SU-DHL-6 (cell line): ENCODE data around the gene MUC20.

Source experiments
- H2AFZ ChIP-seq: fragments of 200-600 bp; sonication (generic); 2 replicates; pipeline ENCODE4 v1.6.1; 2014; ENCODE audit warnings: low read depth, mild to moderate bottlenecking, moderate library complexity, mixed read lengths, antibody characterized with exemption, low read length; ENCODE audit not compliant: severe bottlenecking
- H3F3A ChIP-seq: fragments of 200-600 bp; shearing (Covaris generic); 2 replicates; pipeline ENCODE4 v1.6.0; 2016; ENCODE audit warnings: antibody characterized with exemption, mild to moderate bottlenecking; ENCODE audit not compliant: insufficient read depth
- H3K27ac ChIP-seq: fragments of 200-600 bp; sonication (generic); 2 replicates; pipeline ENCODE4 v1.5.1; 2016; ENCODE audit warnings: low read depth, mild to moderate bottlenecking, low read length, moderate library complexity, mixed read lengths
- H3K27me3 ChIP-seq: fragments of 200-600 bp; sonication (generic), shearing (Covaris generic); 2 replicates; pipeline ENCODE4 v1.6.0; 2014; ENCODE audit warnings: mild to moderate bottlenecking, low read length
- H3K36me3 ChIP-seq: fragments of 200-600 bp; sonication (generic); 2 replicates; pipeline ENCODE4 v1.6.1; 2014; ENCODE audit warnings: mild to moderate bottlenecking, low read length, mixed read lengths
- H3K4me2 ChIP-seq: fragments of 300-600, 200-600 bp; shearing (Covaris generic), sonication (generic); 2 replicates; pipeline ENCODE4 v1.6.0; 2014; ENCODE audit warnings: low read length, low read depth, mild to moderate bottlenecking; ENCODE audit not compliant: poor library complexity, severe bottlenecking
- H3K4me3 ChIP-seq: fragments of 200-600 bp; sonication (generic); 2 replicates; pipeline ENCODE4 v1.5.1; 2014; ENCODE audit warnings: antibody characterized with exemption, low read length, mild to moderate bottlenecking, mixed read lengths; ENCODE audit not compliant: insufficient read depth, poor library complexity, severe bottlenecking
- H3K79me2 ChIP-seq: fragments of 200-600 bp; sonication (generic); 2 replicates; pipeline ENCODE4 v1.6.1; 2014; ENCODE audit warnings: mild to moderate bottlenecking, low read length, moderate library complexity; ENCODE audit not compliant: insufficient read depth
- H3K9ac ChIP-seq: fragments of 200-600 bp; sonication (generic); 2 replicates; pipeline ENCODE4 v1.7.0; 2014; ENCODE audit warnings: mild to moderate bottlenecking, low read length
- H3K9me2 ChIP-seq: fragments of 200-600 bp; sonication (generic); replicated peaks from 2 replicates; pipeline ENCODE4 v1.6.1; 2014; ENCODE audit warnings: low read length; ENCODE audit not compliant: insufficient read depth
- H3K9me3 ChIP-seq: fragments of 200-600 bp; sonication (generic); 2 replicates; pipeline ENCODE4 v1.6.1; 2014; ENCODE audit warnings: low read length, mixed read lengths; ENCODE audit not compliant: insufficient read depth
- H4K20me1 ChIP-seq: fragments of 200-600 bp; sonication (generic); 2 replicates; pipeline ENCODE4 v1.6.1; 2014; ENCODE audit warnings: low read depth, mild to moderate bottlenecking, antibody characterized with exemption, low read length, moderate library complexity, mixed read lengths
- EZH2phosphoT487 ChIP-seq: fragments of 200-600 bp; sonication (generic), shearing (Covaris generic); conservative IDR thresholded peaks from 2 replicates; pipeline ENCODE4 v1.6.1; 2018; ENCODE audit warnings: mild to moderate bottlenecking, antibody characterized with exemption, low read length, moderate library complexity, mixed read lengths
- TF ChIP-seq, protein P1 (sequence below): fragments of 200-600 bp; sonication (generic); IDR thresholded peaks from one replicate; pipeline ENCODE4 v1.5.1; 2017; ENCODE audit warnings: antibody characterized with exemption, mild to moderate bottlenecking, low read length, moderate library complexity; ENCODE audit not compliant: insufficient read depth, poor library complexity, severe bottlenecking

MUC20 gene

GRCh38 chr3:195751560-195751959 lies 30.8 kb downstream of the MUC20 start:
- Histone ChIP-seq H3K27ac (no peak overlapping the region), H3K9ac (no peak overlapping the region), H4K20me1 (no peaks in the 10 kb centered on the region), H3K9me3 (no peaks in the 10 kb centered on the region), H3K4me2 (no peak overlapping the region), H3K79me2 (no peaks in the 10 kb centered on the region), H3K27me3 (no peaks in the 10 kb centered on the region), H3K9me2 (no peaks in the 10 kb centered on the region), H3K36me3 (no peaks in the 10 kb centered on the region), H2AFZ (no peak overlapping the region), H3F3A (no peaks in the 10 kb centered on the region), H3K4me3 (no peak overlapping the region)
- TF ChIP-seq, protein P1, sequence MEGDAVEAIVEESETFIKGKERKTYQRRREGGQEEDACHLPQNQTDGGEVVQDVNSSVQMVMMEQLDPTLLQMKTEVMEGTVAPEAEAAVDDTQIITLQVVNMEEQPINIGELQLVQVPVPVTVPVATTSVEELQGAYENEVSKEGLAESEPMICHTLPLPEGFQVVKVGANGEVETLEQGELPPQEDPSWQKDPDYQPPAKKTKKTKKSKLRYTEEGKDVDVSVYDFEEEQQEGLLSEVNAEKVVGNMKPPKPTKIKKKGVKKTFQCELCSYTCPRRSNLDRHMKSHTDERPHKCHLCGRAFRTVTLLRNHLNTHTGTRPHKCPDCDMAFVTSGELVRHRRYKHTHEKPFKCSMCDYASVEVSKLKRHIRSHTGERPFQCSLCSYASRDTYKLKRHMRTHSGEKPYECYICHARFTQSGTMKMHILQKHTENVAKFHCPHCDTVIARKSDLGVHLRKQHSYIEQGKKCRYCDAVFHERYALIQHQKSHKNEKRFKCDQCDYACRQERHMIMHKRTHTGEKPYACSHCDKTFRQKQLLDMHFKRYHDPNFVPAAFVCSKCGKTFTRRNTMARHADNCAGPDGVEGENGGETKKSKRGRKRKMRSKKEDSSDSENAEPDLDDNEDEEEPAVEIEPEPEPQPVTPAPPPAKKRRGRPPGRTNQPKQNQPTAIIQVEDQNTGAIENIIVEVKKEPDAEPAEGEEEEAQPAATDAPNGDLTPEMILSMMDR: no peak
- TF ChIP-seq EZH2phosphoT487: no peak

DNA sequence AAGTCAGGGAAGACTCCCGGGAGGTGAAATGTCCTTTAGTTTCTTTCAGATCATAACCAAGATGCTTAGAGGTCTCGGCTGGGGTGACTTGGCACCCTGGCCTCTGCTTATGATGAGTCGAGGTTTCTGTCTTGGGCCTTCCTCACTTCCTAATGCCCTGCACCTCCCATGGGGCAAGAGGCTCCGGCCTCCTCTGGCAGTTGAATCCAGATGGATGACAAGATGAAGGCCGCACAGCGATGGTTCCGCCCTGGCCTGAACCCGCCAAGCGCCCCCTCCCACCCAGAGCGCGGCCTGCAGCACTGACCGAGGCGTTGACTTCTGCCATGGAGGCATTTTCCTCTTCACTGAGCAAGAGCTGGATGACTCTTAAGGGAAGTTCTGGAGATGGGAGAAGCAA lies 31.3 kb downstream of the MUC20 start:
- TF ChIP-seq, protein P1: no peak
- TF ChIP-seq EZH2phosphoT487: no peak
- no peak overlapping the region for H3K27ac ChIP-seq
- no peaks in the 10 kb centered on the region for H3K27me3 ChIP-seq
- no peaks in the 10 kb centered on the region for H3K9me3 ChIP-seq
- no peaks in the 10 kb centered on the region for H3K79me2 ChIP-seq
- no peaks in the 10 kb centered on the region for H4K20me1 ChIP-seq
- H3K9ac ChIP-seq: no peak overlapping the region
- H3K36me3 ChIP-seq: no peaks in the 10 kb centered on the region
- no peak overlapping the region for H2AFZ ChIP-seq
- no peaks in the 10 kb centered on the region for H3K9me2 ChIP-seq
- no peak overlapping the region for H3K4me3 ChIP-seq
- no peaks in the 10 kb centered on the region for H3F3A ChIP-seq
- H3K4me2 ChIP-seq: no peak overlapping the region

- H3F3A ChIP-seq: no peaks in the 10 kb centered on the region
- no peak overlapping the region for H3K4me3 ChIP-seq
- H2AFZ ChIP-seq: no peak overlapping the region
- H3K4me2 ChIP-seq: no peak overlapping the region
- H3K9ac ChIP-seq: no peak overlapping the region
- H3K36me3 ChIP-seq: no peaks in the 10 kb centered on the region
- no peaks in the 10 kb centered on the region for H3K9me2 ChIP-seq
- no peaks in the 10 kb centered on the region for H4K20me1 ChIP-seq
- H3K9me3 ChIP-seq: no peaks in the 10 kb centered on the region
- H3K27me3 ChIP-seq: no peaks in the 10 kb centered on the region
- no peaks in the 10 kb centered on the region for H3K79me2 ChIP-seq
- H3K27ac ChIP-seq: no peak overlapping the region
- TF ChIP-seq EZH2phosphoT487: no peak
- TF ChIP-seq, protein P1: no peak
Measured at GRCh38 chr3:195752546-195753331, 32.0 kb downstream of the MUC20 start.
